Measurements from ENCODE around the gene SLC25A24.

The SLC25A24 gene

GRCh38 chr1:108130794-108131193, 69.3 kb downstream of the SLC25A24 start:
- H3K36me3 ChIP-seq (ENCODE audit: control insufficient read depth, insufficient read depth, low read length), result no peaks in the 10 kb centered on the region
- TF ChIP-seq CTCF (IDR thresholded peaks at IDR 0.05; ENCODE audit: insufficient read depth, low read length, poor library complexity, severe bottlenecking), result no peak
- no peaks in the 10 kb centered on the region for H3K27me3 ChIP-seq (replicated peaks; ENCODE audit: control insufficient read depth, insufficient read depth, low read length)
- DNase-seq (ENCODE audit: extremely low read depth, insufficient read length), result no peak
- H3K4me3 ChIP-seq (replicated peaks; ENCODE audit: low read depth, low read length), result no peak overlapping the region

GRCh38 chr1:108129999-108130398, 70.1 kb downstream of the SLC25A24 start:
- Histone ChIP-seq H3K36me3 (ENCODE audit: control insufficient read depth, insufficient read depth, low read length) (no peaks in the 10 kb centered on the region), H3K4me3 (replicated peaks; ENCODE audit: low read depth, low read length) (no peak overlapping the region), H3K27me3 (replicated peaks; ENCODE audit: control insufficient read depth, insufficient read depth, low read length) (no peaks in the 10 kb centered on the region)
- no peak for TF ChIP-seq CTCF (IDR thresholded peaks at IDR 0.05; ENCODE audit: insufficient read depth, low read length, poor library complexity, severe bottlenecking)
- no peak for DNase-seq (ENCODE audit: extremely low read depth, insufficient read length)

- Histone ChIP-seq H3K27me3 (replicated peaks; ENCODE audit: control insufficient read depth, insufficient read depth, low read length) (no peaks in the 10 kb centered on the region), H3K36me3 (ENCODE audit: control insufficient read depth, insufficient read depth, low read length) (no peaks in the 10 kb centered on the region), H3K4me3 (replicated peaks; ENCODE audit: low read depth, low read length) (no peak overlapping the region)
- TF ChIP-seq CTCF (IDR thresholded peaks at IDR 0.05; ENCODE audit: insufficient read depth, low read length, poor library complexity, severe bottlenecking), result peak; percentile 83
- DNase-seq (ENCODE audit: extremely low read depth, insufficient read length), result peak; percentile 33
Measured at GRCh38 chr1:108125312-108126138, 74.6 kb downstream of the SLC25A24 start.

GRCh38 chr1:108124622-108125311, 75.4 kb downstream of the SLC25A24 start:
- DNase-seq (ENCODE audit: extremely low read depth, insufficient read length), result no peak
- TF ChIP-seq CTCF (IDR thresholded peaks at IDR 0.05; ENCODE audit: insufficient read depth, low read length, poor library complexity, severe bottlenecking), result no peak
- peaks cover 2% of the 10 kb centered on the region for H3K27me3 ChIP-seq (replicated peaks; ENCODE audit: control insufficient read depth, insufficient read depth, low read length)
- no peak overlapping the region for H3K4me3 ChIP-seq (replicated peaks; ENCODE audit: low read depth, low read length)
- no peaks in the 10 kb centered on the region for H3K36me3 ChIP-seq (ENCODE audit: control insufficient read depth, insufficient read depth, low read length)

- DNase-seq (ENCODE audit: extremely low read depth, insufficient read length), result no peak
- TF ChIP-seq CTCF (IDR thresholded peaks at IDR 0.05; ENCODE audit: insufficient read depth, low read length, poor library complexity, severe bottlenecking), result no peak
- peaks cover 2% of the 10 kb centered on the region for H3K27me3 ChIP-seq (replicated peaks; ENCODE audit: control insufficient read depth, insufficient read depth, low read length)
- H3K36me3 ChIP-seq (ENCODE audit: control insufficient read depth, insufficient read depth, low read length), result no peaks in the 10 kb centered on the region
- no peak overlapping the region for H3K4me3 ChIP-seq (replicated peaks; ENCODE audit: low read depth, low read length)
Measured at GRCh38 chr1:108124023-108124422, 76.1 kb downstream of the SLC25A24 start.

All from GM06990 (cell line).